IMR-90 (cell line): ENCODE measurements around the gene TRIO. TPM values are rescaled to one million over a fixed set of nuclear protein-coding genes. Genes with fewer than 3 reads are reported as not detected.

ENCODE experiments used
- ATAC-seq: fragments of 200-7000 bp; cut with Tn5 transposase; 2 replicates; pipeline ENCODE4 v1.9.1; 2020; ENCODE audit warnings: low read depth, mild to moderate bottlenecking, moderate library complexity
- BruUV-seq: library from RNA; stranded (reverse); fragments of 400-500 nt; replicated peaks from 2 replicates; lab custom pipeline; 2021; lab: Mats Ljungman, UMichigan
- CTCF ChIA-PET: fragments of 300-600 bp; formaldehyde crosslinking; extraction: SDS; loops from one replicate; lab custom pipeline; 2021; ENCODE audit warnings: antibody characterized with exemption; lab: Yijun Ruan, JAX
- POLR2A ChIA-PET: fragments of 300-600 bp; sonication (Branson Sonifier 250); formaldehyde crosslinking; loops from one replicate; lab custom pipeline; 2022; ENCODE audit warnings: antibody characterized with exemption; ENCODE audit not compliant: unreplicated experiment; lab: Charles Lee
- DNase-seq: peaks from one replicate; pipeline ENCODE4 v3.0.0; 2013
- H2AFZ ChIP-seq: replicated peaks from 2 replicates; pipeline ENCODE3; 2013; ENCODE audit warnings: low read length, mild to moderate bottlenecking; ENCODE audit not compliant: poor library complexity
- H2AK5ac ChIP-seq: 2 replicates; pipeline ENCODE4 v1.6.1; 2013; ENCODE audit warnings: low read depth, low read length, inconsistent platforms
- H2AK9ac ChIP-seq: replicated peaks from 2 replicates; pipeline ENCODE3; 2013; ENCODE audit warnings: mild to moderate bottlenecking, low read depth, low read length, moderate library complexity; ENCODE audit not compliant: poor library complexity
- H2BK120ac ChIP-seq: 2 replicates; pipeline ENCODE4 v1.6.1; 2013; ENCODE audit warnings: low read depth, low read length, inconsistent platforms
- H2BK15ac ChIP-seq: 3 replicates; pipeline ENCODE4 v1.6.1; 2013; ENCODE audit warnings: low read depth, low read length, inconsistent platforms
- H2BK20ac ChIP-seq: 2 replicates; pipeline ENCODE4 v1.6.1; 2013; ENCODE audit warnings: low read depth, mild to moderate bottlenecking, inconsistent platforms, low read length, moderate library complexity
- H2BK5ac ChIP-seq: 2 replicates; pipeline ENCODE4 v1.6.1; 2013; ENCODE audit warnings: mild to moderate bottlenecking, low read depth, low read length, inconsistent platforms; ENCODE audit not compliant: poor library complexity, severe bottlenecking
- H3K14ac ChIP-seq: replicated peaks from 2 replicates; pipeline ENCODE4 v1.6.1; 2013; ENCODE audit warnings: low read depth, low read length, inconsistent platforms
- H3K18ac ChIP-seq: 2 replicates; pipeline ENCODE4 v1.6.1; 2013; ENCODE audit warnings: low read depth, low read length, control low read depth
- H3K23ac ChIP-seq: 2 replicates; pipeline ENCODE4 v1.6.1; 2013; ENCODE audit warnings: low read depth, low read length, inconsistent platforms
- H3K27ac ChIP-seq: 2 replicates; pipeline ENCODE4 v1.5.1; 2013; ENCODE audit warnings: mild to moderate bottlenecking, control low read depth, low read length; ENCODE audit not compliant: insufficient read depth
- H3K27me3 ChIP-seq: 2 replicates; pipeline ENCODE4 v1.6.1; 2013; ENCODE audit warnings: low read length; ENCODE audit not compliant: control insufficient read depth, insufficient read depth
- H3K36me3 ChIP-seq: 2 replicates; pipeline ENCODE4 v1.6.1; 2013; ENCODE audit warnings: low read length, mixed read lengths; ENCODE audit not compliant: control insufficient read depth, insufficient read depth
- H3K4ac ChIP-seq: 2 replicates; pipeline ENCODE4 v1.6.1; 2013; ENCODE audit warnings: low read depth, low read length, inconsistent platforms
- H3K4me1 ChIP-seq: 2 replicates; pipeline ENCODE4 v1.6.1; 2013; ENCODE audit warnings: low read length, mixed read lengths; ENCODE audit not compliant: control insufficient read depth, insufficient read depth
- H3K4me2 ChIP-seq: 2 replicates; pipeline ENCODE4 v1.6.1; 2013; ENCODE audit warnings: low read depth, mild to moderate bottlenecking, control low read depth, low read length, moderate library complexity
- H3K4me3 ChIP-seq: 2 replicates; pipeline ENCODE4 v1.5.1; 2013; ENCODE audit warnings: low read depth, mild to moderate bottlenecking, control low read depth, low read length, moderate library complexity; ENCODE audit not compliant: insufficient read depth
- H3K56ac ChIP-seq: 2 replicates; pipeline ENCODE4 v1.6.1; 2013; ENCODE audit warnings: low read length, inconsistent platforms; ENCODE audit not compliant: insufficient read depth; ENCODE audit errors: extremely low read depth
- H3K79me1 ChIP-seq, 2 experiments: 2 replicates each; pipeline ENCODE4 v1.6.1; 2013; ENCODE audit warnings: low read length in 2 of 2, inconsistent platforms in 1 of 2, low read depth in 1 of 2
- H3K9ac ChIP-seq: 2 replicates; pipeline ENCODE4 v1.6.1; 2013; ENCODE audit warnings: low read depth, low read length, control low read depth
- H3K9me1 ChIP-seq: 2 replicates; pipeline ENCODE4 v1.6.1; 2013; ENCODE audit warnings: low read length, inconsistent platforms; ENCODE audit not compliant: insufficient read depth
- H3K9me3 ChIP-seq: 2 replicates; pipeline ENCODE4 v1.6.1; 2013; ENCODE audit warnings: low read length; ENCODE audit not compliant: control insufficient read depth, insufficient read depth
- H4K20me1 ChIP-seq: 2 replicates; pipeline ENCODE4 v1.6.1; 2013; ENCODE audit warnings: low read length, inconsistent platforms; ENCODE audit not compliant: insufficient read depth
- H4K5ac ChIP-seq: 2 replicates; pipeline ENCODE4 v1.6.1; 2013; ENCODE audit warnings: mild to moderate bottlenecking, low read depth, low read length, control low read depth
- H4K8ac ChIP-seq, 2 experiments: 2 replicates each; pipeline ENCODE4 v1.6.1; 2013; ENCODE audit warnings: low read depth in 2 of 2, low read length in 2 of 2, control low read depth in 1 of 2, inconsistent platforms in 1 of 2
- H4K91ac ChIP-seq: 2 replicates; pipeline ENCODE4 v1.6.1; 2013; ENCODE audit warnings: low read depth, low read length, inconsistent platforms; ENCODE audit not compliant: insufficient read depth
- CEBPB ChIP-seq: IDR thresholded peaks from 2 replicates; pipeline ENCODE4 v1.6.1; 2012; ENCODE audit warnings: low read depth, low read length, improper control_type of control experiment
- CHD1 ChIP-seq: IDR thresholded peaks from 2 replicates; pipeline ENCODE4 v1.6.1; 2012; ENCODE audit warnings: low read depth, low read length, improper control_type of control experiment
- CTCF ChIP-seq: conservative IDR thresholded peaks from 2 replicates; pipeline ENCODE4 v1.5.1; 2012; ENCODE audit warnings: mild to moderate bottlenecking, low read depth, low read length, improper control_type of control experiment
- FOS ChIP-seq: fragments of 150-350 bp; IDR thresholded peaks from 2 replicates; pipeline ENCODE4 v1.6.1; 2016; ENCODE audit warnings: low read depth, low read length
- MAFK ChIP-seq: IDR thresholded peaks from 2 replicates; pipeline ENCODE4 v1.6.1; 2012; ENCODE audit warnings: low read depth, low read length, improper control_type of control experiment
- MAZ ChIP-seq: IDR thresholded peaks from 2 replicates; pipeline ENCODE4 v1.6.1; 2012; ENCODE audit warnings: low read depth, mild to moderate bottlenecking, low read length, improper control_type of control experiment, moderate library complexity, borderline replicate concordance
- MXI1 ChIP-seq: IDR thresholded peaks from 2 replicates; pipeline ENCODE4 v1.6.1; 2012; ENCODE audit warnings: low read depth, mild to moderate bottlenecking, low read length, moderate library complexity, borderline replicate concordance
- NFE2L2 ChIP-seq: fragments of 150-350 bp; IDR thresholded peaks from 2 replicates; pipeline ENCODE4 v1.6.1; 2016; ENCODE audit warnings: low read depth, mild to moderate bottlenecking, low read length
- POLR2A ChIP-seq: IDR thresholded peaks from 2 replicates; pipeline ENCODE4 v1.6.1; 2012; ENCODE audit warnings: mild to moderate bottlenecking, low read depth, low read length
- RAD21 ChIP-seq: IDR thresholded peaks from 2 replicates; pipeline ENCODE4 v1.6.1; 2012; ENCODE audit warnings: low read length, improper control_type of control experiment
- RCOR1 ChIP-seq: IDR thresholded peaks from 2 replicates; pipeline ENCODE4 v1.6.1; 2012; ENCODE audit warnings: mild to moderate bottlenecking, low read length, improper control_type of control experiment; ENCODE audit not compliant: insufficient replicate concordance
- RFX5 ChIP-seq: IDR thresholded peaks from 2 replicates; pipeline ENCODE4 v1.8.0; 2012; ENCODE audit warnings: low read depth, mild to moderate bottlenecking, low read length, moderate library complexity
- SMC3 ChIP-seq: fragments of 150-350 bp; IDR thresholded peaks from 2 replicates; pipeline ENCODE4 v1.6.1; 2016; ENCODE audit warnings: low read depth, mild to moderate bottlenecking, antibody characterized with exemption, low read length, moderate library complexity
- USF2 ChIP-seq: fragments of 150-350 bp; IDR thresholded peaks from 2 replicates; pipeline ENCODE4 v1.6.1; 2017; ENCODE audit warnings: mild to moderate bottlenecking, antibody characterized with exemption, low read length, low read depth
- WGBS, 2 experiments: methylation state at CpG; one replicate each; pipeline versions ENCODE4 v1.1.5 to v1.1.7; 2013; ENCODE audit warnings: missing lambda C conversion rate in 2 of 2; ENCODE audit not compliant: insufficient read length in 1 of 2; ENCODE audit errors: extremely low coverage in 2 of 2; 5-methylcytosine and 5-hydroxymethylcytosine counted together
- dilution Hi-C: fragments of 300-500 bp; cut with HindIII; formaldehyde crosslinking; loops from one replicate; pipeline ENCODE4 v1.14.3; 2018; ENCODE audit warnings: low sequenced_read_pairs; ENCODE audit not compliant: unreplicated experiment
- in situ Hi-C: fragments of 300-500 bp; cut with MboI; formaldehyde crosslinking; loops from 3 replicates; pipeline ENCODE4 v1.14.3; 2019; ENCODE audit warnings: low sequenced_read_pairs, inconsistent platforms, mixed read lengths
- intact Hi-C: fragments of 100-400 bp; cut with micrococcal nuclease; formaldehyde crosslinking; loops from 2 replicates; pipeline ENCODE4 v1.10.0; 2022
- polyA plus RNA-seq, 3 experiments: library from polyadenylated mRNA; depleted of rRNA; stranded (reverse); fragments of >200 nt; gene quantifications; 2 replicates each; pipeline ENCODE4 v1.2.3, GENCODE V29; 2012; ENCODE audit warnings: low replicate concordance in 1 of 3
- total RNA-seq: library from RNA; depleted of rRNA; stranded (reverse); fragments of >200 nt; gene quantifications from 2 replicates; pipeline ENCODE4 v1.2.3, GENCODE V29; 2012

TRIO gene
- total and polyA plus RNA-seq, 2 of the 4 experiments (the other 2 are of a cell fraction) = 206 to 522 TPM

GRCh38 chr5:14330291-14330690, 187.1 kb downstream of the TRIO start:
- peaks cover 93% of the 10 kb centered on the region for H4K20me1 ChIP-seq
- H3K18ac ChIP-seq = no peak overlapping the region
- H3K36me3 ChIP-seq = peaks cover 61% of the 10 kb centered on the region
- H3K14ac ChIP-seq = no peak overlapping the region
- in situ Hi-C loops (no loop called here), intact Hi-C loops (no loop called here), dilution Hi-C loops (no loop called here)
- H2BK120ac ChIP-seq = no peak overlapping the region
- POLR2A ChIA-PET = no interaction called here
- no peak overlapping the region for H3K4ac ChIP-seq
- no peak overlapping the region for H3K23ac ChIP-seq
- no peak overlapping the region for H2AK9ac ChIP-seq
- CTCF ChIA-PET = interaction anchor here (1.7 kb wide), 1 partner anchor 14 kb away, joined by 5 read pairs; no protein-coding TSS in a partner anchor
- H3K9me3 ChIP-seq = no peaks in the 10 kb centered on the region
- no CpG with 5 or more reads among the region's 2 CpGs for WGBS, 2 experiments
- H3K27ac ChIP-seq = no peak overlapping the region
- H4K91ac ChIP-seq = no peak overlapping the region
- H3K27me3 ChIP-seq = no peaks in the 10 kb centered on the region
- no peak overlapping the region for H2BK5ac ChIP-seq
- H3K79me1 ChIP-seq = peaks cover 64 to 85% of the 10 kb centered on the region in 2 experiments
- H3K4me2 ChIP-seq = no peak overlapping the region
- H3K56ac ChIP-seq = no peak overlapping the region
- H3K4me3 ChIP-seq = no peak overlapping the region
- no peak overlapping the region for H2AFZ ChIP-seq
- DNase-seq = no peak
- H4K8ac ChIP-seq = no peak overlapping the region
- no peak overlapping the region for H2BK20ac ChIP-seq
- peaks cover 32% of the 10 kb centered on the region for H3K9me1 ChIP-seq
- no peak for TF ChIP-seq MAZ
- no peak for TF ChIP-seq RCOR1
- no peak for TF ChIP-seq CTCF
- no peak for TF ChIP-seq MAFK
- TF ChIP-seq POLR2A = no peak
- no peak for TF ChIP-seq RAD21
- TF ChIP-seq FOS = no peak
- TF ChIP-seq RFX5 = no peak
- TF ChIP-seq CEBPB = no peak
- no peak for TF ChIP-seq USF2
- TF ChIP-seq NFE2L2 = no peak
- TF ChIP-seq SMC3 = no peak
- no peak for TF ChIP-seq MXI1
- TF ChIP-seq CHD1 = no peak
- peaks cover 24% of the 10 kb centered on the region for H3K4me1 ChIP-seq
- no peak overlapping the region for H2AK5ac ChIP-seq
- ATAC-seq = no peak
- no peak overlapping the region for H4K5ac ChIP-seq
- no TSS peak for BruUV-seq
- H2BK15ac ChIP-seq = no peak overlapping the region
- H3K9ac ChIP-seq = no peak overlapping the region
